Measurements from ENCODE around the gene C19orf85.

C19orf85 gene

DNA sequence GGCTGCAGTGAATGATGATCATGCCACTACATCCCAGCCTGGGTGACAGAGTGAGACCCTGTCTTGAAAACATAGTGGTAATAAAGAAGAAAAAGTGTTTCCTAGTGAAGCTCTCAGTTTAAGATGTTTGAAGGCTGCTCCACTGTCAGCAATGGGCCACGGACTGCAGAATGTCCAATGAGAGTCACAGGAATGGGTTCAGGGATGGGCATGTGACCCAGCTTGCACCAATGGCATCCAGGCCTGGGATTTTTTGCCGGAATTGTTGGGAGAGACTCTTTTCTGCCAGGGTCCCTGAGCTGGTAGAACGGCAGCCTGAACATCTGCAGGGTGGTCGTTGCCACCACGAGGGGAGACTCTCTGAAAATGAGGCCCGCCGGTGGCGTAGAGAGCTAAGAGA is 27.7 kb downstream of the C19orf85 start:
- no peak for DNase-seq

DNA sequence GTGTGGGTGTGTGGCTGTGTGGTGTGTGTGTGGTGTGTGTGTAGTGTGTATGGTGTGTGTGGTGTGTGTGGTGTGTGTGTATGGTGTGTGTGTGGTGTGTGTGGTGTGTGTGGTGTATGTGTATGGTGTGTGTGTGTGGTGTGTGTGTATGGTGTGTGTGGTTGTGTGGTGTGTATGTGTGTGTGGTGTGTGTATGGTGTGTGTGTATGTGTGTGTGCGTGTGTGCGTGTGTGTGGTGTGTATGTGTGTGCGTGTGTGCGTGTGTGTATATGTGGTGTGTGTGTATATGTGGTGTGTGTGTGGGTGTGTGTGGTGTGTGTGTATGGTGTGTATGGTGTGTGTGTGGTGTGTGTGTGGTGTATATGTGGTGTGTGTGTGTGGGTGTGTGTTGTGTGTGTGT is 29.5 kb downstream of the C19orf85 start:
- DNase-seq, result no peak

DNA sequence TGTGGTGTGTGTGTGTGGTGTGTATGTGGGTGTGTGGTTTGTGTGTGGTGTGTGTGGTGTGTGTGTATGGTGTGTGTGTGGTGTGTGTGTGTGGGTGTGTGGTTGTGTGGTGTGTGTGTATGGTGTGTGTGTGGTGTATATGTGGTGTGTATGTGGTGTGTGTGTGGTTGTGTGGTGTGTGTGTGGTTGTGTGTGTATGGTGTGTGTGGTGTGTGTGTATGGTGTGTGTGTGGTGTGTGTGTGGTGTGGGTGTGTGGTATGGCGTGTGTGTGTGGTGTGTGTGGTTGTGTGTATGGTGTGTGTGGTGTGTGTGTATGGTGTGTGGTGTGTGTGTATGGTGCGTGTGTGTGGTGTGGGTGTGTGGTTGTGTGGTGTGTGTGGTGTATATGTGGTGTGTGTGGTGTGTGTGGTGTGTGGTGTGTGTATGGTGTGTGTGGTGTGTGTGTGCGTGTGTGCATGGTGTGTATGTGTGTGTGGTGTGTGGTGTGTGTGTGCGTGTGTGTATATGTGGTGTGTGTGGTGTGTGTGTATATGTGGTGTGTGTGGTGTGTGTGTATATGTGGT is 30.1 kb downstream of the C19orf85 start:
- DNase-seq, result no peak

DNA sequence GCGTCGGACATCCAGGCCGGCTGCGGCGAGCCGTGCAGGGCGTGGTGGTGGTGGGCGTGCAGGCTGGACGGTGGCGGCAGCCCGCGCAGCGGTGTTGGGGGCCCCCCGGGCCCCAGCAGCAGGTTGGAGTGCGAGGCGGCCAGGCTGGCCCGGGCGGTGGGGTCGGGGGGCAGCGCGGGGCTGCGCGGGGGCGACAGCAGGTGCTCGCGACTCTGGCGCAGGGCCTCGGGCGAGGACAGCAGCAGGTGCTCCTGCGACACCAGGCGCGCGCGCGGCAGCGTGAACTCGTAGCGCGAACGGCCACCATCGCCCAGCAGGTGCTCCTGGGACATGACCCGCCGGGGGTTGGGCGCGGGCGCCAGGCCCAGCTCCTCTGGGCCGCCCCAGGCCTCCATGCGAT is 31.3 kb downstream of the C19orf85 start:
- DNase-seq, result no peak

DNA sequence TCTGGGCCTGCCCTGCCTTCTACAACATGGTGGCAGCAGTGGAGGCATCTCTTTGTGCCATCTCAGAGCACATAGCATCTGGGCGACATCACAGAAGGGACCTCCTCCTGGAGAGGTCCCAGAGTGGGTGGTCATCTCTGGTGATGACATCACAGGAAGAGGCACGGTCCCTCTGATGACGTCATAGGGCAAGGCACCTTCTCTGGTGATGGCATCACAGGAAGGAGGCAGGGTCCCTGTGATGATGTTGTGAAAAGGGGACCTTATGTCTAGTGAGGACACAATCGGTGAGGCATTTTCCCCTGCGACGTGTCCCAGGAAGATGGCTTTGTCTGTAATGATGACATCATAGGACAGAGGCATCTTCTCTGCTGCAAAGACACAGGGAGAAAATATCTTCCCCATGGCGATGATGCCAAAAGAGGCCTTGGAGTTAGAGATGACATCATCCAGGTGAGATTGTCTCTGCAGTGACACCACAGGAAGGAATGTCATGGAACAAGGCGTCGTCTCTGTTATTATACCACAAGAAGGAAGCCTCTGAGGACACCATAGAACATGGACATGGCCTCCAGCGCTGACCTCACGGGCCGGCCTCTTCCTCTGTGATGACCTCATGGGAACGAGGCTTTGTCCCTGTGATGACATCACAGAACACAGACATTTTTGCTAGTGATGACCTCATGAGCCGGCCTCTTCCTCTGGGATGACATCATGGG is 32.2 kb downstream of the C19orf85 start:
- DNase-seq, result no peak

DNA sequence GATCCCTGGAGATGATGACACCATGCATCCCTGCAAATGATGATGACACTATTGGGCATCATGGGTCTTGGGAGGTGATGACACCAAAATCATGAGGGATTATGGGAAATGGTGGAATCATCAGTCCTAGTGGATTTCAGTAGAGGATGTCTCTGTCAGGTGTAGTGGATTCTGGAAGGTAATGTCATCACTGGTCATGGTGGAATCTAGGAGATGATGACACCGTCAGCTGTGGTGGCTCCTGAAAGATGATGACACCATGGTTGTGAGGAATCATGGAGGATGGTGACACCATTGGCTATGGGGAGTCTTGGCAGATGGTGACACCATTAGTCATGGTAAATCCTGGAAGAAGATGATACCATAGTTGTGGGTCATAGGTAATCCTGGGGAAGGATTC is 33.4 kb downstream of the C19orf85 start:
- DNase-seq, result no peak

DNA sequence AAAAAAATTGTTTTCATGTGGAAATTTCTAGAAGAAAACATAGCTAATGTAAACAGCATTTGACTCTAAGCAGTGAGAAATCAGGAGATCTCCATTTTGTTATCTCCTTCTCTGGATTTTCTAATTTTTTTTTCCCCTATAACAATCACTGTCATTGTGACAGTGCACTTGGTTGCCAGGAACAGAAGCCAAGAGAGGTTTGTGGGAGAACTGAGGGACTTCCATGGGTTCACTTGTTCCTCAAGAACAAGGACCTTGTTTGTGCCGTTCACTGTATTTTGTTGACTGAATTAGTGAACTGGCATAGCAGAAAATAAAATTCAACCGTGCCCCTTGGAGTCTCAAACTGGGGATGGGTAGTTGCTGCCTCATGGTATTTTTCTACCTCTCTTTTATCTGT is 38.5 kb downstream of the C19orf85 start:
- no peak for DNase-seq

DNA sequence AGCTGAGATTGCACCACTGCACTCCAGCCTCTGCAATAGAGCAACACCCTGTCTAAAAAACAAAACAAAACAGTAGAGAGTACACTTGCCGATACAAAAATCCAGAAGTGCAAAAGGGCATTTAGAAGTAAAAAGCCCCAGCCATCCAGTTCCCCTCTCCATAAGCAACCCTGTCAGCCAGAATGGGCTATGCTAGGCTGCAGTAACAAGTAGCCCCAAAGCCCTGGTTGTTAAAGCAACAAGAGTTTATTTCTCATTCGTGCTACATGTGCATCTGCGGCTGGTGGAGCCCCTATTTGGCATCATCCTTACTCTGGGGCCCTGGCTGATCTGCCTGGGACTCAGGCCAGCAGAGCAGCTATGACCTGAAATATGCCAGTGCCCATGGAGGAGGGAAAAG is 40.0 kb downstream of the C19orf85 start:
- no peak for DNase-seq

DNA sequence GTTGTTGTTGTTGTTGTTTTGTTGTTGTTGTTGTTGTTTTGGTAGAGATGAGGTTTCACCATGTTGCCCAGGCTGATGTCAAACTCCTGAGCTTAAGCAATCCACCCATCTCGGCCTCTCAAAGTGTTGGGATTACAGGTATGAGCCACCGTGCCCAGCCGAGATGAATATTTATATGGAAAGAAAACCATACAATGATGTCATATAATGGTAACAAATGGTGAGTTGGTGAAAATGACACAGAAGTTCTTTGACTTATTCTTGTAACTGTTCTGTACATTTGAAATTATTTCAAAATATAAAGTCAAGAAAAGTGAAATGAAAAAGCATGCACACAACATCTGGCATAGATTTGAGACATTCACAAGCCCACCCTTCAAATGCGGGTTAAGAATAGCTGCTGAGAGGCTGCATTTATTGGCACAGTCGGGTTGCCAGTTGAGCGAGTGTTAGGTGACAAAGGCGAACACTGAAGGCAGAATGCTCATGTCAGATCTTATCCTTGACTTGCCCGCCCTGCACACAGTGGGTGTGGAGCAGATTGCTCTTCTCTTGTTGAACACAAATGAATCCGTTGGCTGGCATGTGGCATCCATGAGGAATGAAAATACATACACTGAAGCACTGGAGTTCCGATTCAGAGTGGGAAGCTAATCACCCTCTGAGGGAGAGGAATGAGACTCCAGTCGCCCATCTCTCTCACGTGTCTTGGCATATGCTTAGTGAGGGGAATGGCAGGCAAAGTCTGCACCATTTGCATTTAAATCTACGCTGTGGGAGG is 41.1 kb downstream of the C19orf85 start:
- no peak for DNase-seq

DNA sequence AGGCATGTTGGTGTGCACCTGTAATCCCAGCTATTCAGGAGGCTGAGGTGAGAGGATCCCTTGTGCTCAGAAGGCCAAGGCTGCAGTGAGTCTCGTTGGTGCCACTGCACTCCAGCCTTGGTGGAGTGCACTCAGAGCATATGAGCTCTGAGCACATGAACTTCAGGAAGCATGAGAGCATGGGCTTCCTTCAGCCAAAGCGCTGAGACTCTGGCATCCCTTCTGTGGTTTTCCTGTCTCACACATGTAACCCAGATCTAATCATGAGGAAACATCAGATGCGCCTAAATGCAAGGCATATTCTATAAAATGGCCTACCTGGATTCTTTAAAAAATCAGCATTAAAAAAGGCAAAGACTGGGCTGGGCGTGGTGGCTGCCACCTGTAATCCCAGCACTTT is 43.3 kb downstream of the C19orf85 start:
- DNase-seq, result peak; percentile 61

DNA sequence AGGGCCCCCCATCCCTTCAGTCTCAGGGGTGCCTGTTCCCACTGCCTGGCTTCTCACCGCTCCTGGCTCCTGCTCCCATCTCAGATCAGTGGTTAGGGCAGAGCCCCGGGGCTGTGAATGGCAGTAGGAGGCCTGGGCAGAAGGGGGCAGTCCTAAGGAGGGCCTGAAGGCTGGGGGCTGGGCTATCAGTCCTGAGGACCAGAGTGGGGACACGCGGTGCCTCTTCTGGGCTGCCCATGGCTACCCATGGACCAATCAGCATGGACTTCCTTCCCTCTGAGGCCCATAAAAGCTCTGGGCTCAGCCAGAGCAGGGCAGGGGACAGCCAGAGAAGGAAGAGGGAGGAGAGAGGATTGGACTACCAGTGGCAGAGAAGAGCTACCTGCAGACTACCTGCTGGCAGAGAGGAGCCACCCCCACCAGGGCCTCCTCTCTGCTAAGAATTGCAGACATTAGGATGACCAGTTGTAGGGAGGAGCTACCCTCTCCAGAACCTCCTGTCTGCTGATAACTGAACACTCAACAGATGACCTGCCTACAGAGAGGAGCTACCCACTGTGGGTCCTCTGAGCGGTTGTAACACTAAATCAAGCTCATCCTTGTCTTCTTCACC is 44.8 kb downstream of the C19orf85 start:
- DNase-seq, result no peak

DNA sequence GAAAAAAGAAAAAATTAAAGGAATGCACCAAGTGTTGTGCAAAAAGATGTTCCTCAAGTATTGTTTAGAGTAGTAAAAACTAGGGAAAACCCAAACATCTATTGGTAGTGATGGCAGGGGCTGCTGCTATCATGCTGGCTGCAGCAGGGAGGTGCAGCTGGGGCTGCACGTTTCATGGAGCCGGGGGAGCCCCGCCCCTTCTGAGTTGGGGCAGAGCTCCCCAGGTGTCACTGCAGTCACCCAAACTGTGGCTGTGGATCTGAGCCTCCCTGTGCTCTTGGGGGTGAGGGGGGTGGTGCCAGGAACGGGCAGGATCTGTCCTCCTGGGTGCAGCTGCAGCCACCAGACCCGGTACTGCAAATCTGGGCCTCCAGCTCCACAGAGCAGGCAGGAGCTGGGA is 45.4 kb downstream of the C19orf85 start:
- no peak for DNase-seq

DNA sequence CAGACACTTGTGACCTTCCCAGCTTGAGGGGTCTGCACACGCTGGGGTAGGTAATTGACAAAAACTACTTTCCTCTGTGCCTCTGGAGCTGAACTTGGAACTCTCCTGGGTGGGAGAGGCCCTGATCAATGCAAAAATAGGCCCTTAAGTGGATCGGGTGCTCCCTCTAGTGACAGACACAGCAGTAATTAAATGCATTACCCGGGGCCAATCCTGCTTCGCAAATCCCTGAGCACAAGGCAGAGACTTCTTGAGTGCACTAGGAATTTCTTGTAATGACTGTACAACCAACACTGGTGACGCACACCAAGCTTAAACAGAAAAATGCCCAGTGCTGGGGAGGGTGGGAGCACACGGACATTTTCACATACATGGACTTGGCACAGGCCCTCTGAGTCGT is 46.4 kb downstream of the C19orf85 start:
- peak; percentile 72 for DNase-seq

All from MV-4-11 (cell line).